Activated CD8-positive, alpha-beta T cell treated with anti-CD3 and anti-CD28 coated beads, Interleukin-2, amount 10 ng/mL, durations not matched to agents 7 days and 5 days (primary cell): ENCODE measurements around the gene KRTAP9-2. TPM values are rescaled to one million over a fixed set of nuclear protein-coding genes. Genes with fewer than 3 reads are reported as not detected.
"Not testable (repeated sequence)": the region's sequence is repeated elsewhere in the genome, so short reads cannot be mapped to it uniquely, and the experiment has no call there.

Experiments used
- ATAC-seq: fragments of 150-1000 bp; cut with Tn5 transposase; one replicate; pipeline ENCODE4 v1.10.0; 2021; ENCODE audit warnings: moderate library complexity
- CTCF ChIA-PET: fragments of 350-600 bp; sonication (Branson Sonifier 250); formaldehyde crosslinking; loops from one replicate; lab custom pipeline; 2021; ENCODE audit warnings: antibody characterized with exemption; lab: Charles Lee
- POLR2A ChIA-PET: fragments of 350-600 bp; sonication (Branson Sonifier 250); formaldehyde crosslinking; loops from one replicate; lab custom pipeline; 2021; ENCODE audit warnings: antibody characterized with exemption; lab: Charles Lee
- DNase-seq: peaks from one replicate; pipeline ENCODE4 v3.0.0-alpha.2; 2020
- H3K27ac Mint-ChIP-seq: one replicate; pipeline ENCODE4 v1.8.0; 2021; ENCODE audit warnings: mild to moderate bottlenecking, mixed read lengths
- H3K27me3 Mint-ChIP-seq: one replicate; pipeline ENCODE4 v1.8.0; 2021; ENCODE audit warnings: low read depth, mixed read lengths
- H3K36me3 Mint-ChIP-seq: one replicate; pipeline ENCODE4 v1.8.0; 2021; ENCODE audit warnings: low read depth, mixed read lengths
- H3K4me1 Mint-ChIP-seq: one replicate; pipeline ENCODE4 v1.8.0; 2021; ENCODE audit warnings: low read depth, mixed read lengths
- H3K4me3 Mint-ChIP-seq: one replicate; pipeline ENCODE4 v1.8.0; 2021; ENCODE audit warnings: mild to moderate bottlenecking, mixed read lengths
- H3K9me3 Mint-ChIP-seq: one replicate; pipeline ENCODE4 v1.8.0; 2022; ENCODE audit warnings: mixed read lengths; ENCODE audit not compliant: insufficient read depth
- total RNA-seq, 2 experiments: library from RNA; stranded (reverse); gene quantifications; one replicate each; pipeline ENCODE4 v1.2.3, GENCODE V29; 2021

Gene KRTAP9-2
- total RNA-seq, 2 experiments from 2014 or later = not detected

DNA sequence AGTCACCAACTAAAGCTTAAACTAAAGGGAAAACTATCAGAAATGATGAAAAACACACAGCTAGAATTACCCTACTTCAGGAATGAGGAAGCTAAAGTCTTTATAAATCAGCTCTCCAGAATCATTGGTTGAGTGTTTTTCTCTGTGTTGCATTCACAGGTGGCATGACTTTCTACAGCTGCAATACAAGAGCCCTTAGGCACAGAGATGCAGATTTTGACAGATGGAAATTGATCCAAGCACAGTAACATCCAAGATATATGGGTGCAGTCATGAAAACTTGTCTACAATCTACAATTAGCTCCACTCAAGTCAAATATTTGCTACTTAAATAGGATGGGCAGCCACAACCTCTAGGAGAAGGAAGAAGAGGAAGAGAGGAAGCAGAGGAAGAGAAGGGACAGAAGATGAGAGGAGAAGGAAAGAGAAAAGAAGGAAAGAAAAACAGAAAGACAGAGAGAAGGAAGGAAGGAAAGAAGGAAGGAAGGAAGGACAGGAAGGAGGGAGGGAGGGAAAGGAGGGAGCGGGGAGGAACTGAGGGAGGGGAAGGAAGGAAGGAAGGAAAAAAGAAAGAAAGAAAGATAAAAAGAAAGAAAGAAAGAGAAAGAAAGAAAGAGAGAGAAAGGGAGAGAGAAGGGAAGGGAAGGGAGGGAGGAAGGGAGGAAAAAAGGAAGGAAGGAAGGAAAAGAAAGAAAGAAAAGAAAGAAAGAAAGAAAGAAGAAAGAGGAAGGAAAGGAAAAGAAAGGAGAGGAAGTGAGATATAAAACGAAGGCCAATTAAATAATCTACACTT, 20.7 kb downstream of the KRTAP9-2 start:
- CTCF ChIA-PET, H3K27ac Mint-ChIP-seq, POLR2A ChIA-PET, H3K9me3 Mint-ChIP-seq, H3K36me3 Mint-ChIP-seq, H3K4me1 Mint-ChIP-seq, DNase-seq, H3K4me3 Mint-ChIP-seq, ATAC-seq: not testable (repeated sequence)
- H3K27me3 Mint-ChIP-seq = peaks cover 13% of the 10 kb centered on the region

DNA sequence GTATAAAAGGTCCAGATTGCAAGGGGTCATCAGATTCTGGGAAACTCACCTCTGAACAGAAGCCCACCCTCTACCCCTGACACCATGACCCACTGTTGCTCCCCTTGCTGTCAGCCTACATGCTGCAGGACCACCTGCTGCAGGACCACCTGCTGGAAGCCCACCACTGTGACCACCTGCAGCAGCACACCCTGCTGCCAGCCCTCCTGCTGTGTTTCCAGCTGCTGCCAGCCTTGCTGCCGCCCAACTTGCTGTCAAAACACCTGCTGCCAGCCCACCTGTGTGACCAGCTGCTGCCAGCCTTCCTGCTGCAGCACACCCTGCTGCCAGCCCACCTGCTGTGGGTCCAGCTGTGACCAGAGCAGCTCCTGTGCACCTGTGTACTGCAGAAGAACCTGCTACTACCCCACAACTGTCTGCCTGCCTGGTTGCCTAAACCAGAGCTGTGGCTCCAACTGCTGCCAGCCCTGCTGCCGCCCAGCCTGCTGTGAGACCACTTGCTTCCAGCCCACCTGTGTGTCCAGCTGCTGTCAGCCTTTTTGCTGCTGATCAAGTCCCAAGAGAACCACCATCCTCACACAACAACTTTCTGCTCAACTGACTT, 23.3 kb downstream of the KRTAP9-2 start, which contains the start of gene KRTAP9-4:
Gene KRTAP9-4, plus strand, starts transcription at position 51 of the 604 bp plus-strand sequence. Its CDS starts 34 bp downstream, at position 85.
- peaks cover 14% of the 10 kb centered on the region for H3K27me3 Mint-ChIP-seq
- H3K9me3 Mint-ChIP-seq, DNase-seq, H3K27ac Mint-ChIP-seq, POLR2A ChIA-PET, H3K4me1 Mint-ChIP-seq, H3K4me3 Mint-ChIP-seq, ATAC-seq, H3K36me3 Mint-ChIP-seq: not testable (repeated sequence)
- CTCF ChIA-PET = interaction anchor here (1.5 kb wide), 1 partner anchor 446 kb away, joined by 3 read pairs; no protein-coding TSS in a partner anchor

DNA sequence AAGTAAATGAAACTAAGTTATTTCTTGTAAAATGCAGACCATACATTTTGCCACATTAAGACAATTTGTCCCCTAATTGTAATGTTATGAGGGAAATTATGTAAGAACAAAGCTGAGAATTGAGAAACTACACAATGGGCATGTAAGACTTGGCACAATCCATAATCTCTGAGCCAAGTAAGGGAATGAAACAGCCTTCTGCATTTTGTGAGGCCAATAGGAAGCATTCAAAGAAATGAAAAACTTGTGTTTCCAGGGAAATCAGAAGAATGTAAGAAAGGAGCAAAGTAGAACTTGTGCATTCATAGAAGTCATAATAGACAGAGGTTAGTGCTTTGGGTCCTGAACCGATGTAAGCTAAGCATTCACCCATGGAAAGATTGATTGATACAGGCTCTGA, 24.8 kb downstream of the KRTAP9-2 start:
- no peaks in the 10 kb centered on the region for H3K9me3 Mint-ChIP-seq
- no peak overlapping the region for H3K27ac Mint-ChIP-seq
- POLR2A ChIA-PET = no interaction called here
- H3K4me1 Mint-ChIP-seq = no peaks in the 10 kb centered on the region
- DNase-seq = no peak
- ATAC-seq = no peak
- CTCF ChIA-PET = interaction anchor here (1.4 to 1.5 kb wide), 2 partner anchors 71 to 448 kb away, joined by 3 read pairs; no protein-coding TSS in a partner anchor
- H3K4me3 Mint-ChIP-seq = no peak overlapping the region
- H3K36me3 Mint-ChIP-seq = no peaks in the 10 kb centered on the region
- peaks cover 14% of the 10 kb centered on the region for H3K27me3 Mint-ChIP-seq

DNA sequence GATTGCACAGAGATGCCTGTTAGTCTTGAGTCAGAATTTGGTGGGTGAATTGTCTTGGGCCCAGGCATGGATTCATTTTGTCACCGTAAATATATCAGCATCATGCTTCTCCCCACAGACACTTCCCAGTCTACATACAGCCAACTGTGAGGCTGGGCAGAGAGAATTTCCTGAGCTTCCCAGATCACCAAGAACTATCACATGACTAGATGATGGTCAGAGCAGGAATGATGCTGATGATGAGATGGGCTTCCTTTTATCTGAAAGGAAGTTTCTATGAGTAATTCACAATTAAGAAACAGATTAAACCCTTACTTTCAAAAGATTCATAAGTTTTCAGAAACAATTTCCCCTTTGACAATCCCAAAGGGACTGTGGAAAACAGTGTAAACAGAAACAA, 28.4 kb downstream of the KRTAP9-2 start:
- Mint-ChIP-seq H3K36me3 (no peaks in the 10 kb centered on the region), H3K27me3 (peaks cover 30% of the 10 kb centered on the region), H3K4me1 (no peaks in the 10 kb centered on the region), H3K27ac (no peak overlapping the region), H3K9me3 (no peaks in the 10 kb centered on the region), H3K4me3 (no peak overlapping the region)
- ATAC-seq (no peak), DNase-seq (no peak)
- ChIA-PET POLR2A (no interaction called here), CTCF (no interaction called here)

DNA sequence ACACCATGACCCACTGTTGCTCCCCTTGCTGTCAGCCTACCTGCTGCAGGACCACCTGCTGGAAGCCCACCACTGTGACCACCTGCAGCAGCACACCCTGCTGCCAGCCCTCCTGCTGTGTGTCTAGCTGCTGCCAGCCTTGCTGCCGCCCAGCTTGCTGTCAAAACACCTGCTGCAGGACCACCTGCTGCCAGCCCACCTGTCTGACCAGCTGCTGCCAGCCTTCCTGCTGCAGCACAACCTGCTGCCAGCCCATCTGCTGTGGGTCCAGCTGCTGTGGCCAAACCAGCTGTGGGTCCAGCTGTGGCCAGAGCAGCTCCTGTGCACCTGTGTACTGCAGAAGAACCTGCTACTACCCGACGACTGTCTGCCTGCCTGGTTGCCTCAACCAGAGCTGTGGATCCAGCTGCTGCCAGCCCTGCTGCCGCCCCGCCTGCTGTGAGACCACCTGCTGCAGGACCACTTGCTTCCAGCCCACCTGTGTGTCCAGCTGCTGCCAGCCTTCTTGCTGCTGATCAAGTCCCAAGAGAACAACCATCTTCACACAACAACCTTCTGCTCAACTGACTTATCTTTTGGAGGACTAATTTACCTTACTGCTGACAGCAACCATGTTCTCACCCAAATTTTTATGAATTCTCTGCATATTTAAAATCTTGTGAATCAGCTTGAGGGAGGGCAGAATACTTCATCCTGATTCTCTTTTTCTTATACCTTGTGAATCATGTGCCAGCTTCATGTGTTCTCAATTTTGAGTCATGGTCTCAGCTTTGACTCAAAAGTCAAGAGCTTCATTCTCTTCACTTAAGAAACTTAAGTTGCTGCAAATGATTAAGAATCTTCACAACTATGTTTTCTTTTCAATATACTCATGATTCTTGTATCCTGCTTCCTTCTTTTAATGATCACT, 29.2 kb downstream of the KRTAP9-2 start, which contains the start of gene KRTAP9-9:
Gene KRTAP9-9, plus strand, starts transcription at position 4 of the 910 bp plus-strand sequence.
- peaks cover 27% of the 10 kb centered on the region for H3K27me3 Mint-ChIP-seq
- H3K27ac Mint-ChIP-seq, POLR2A ChIA-PET, ATAC-seq, DNase-seq, H3K4me1 Mint-ChIP-seq, CTCF ChIA-PET, H3K36me3 Mint-ChIP-seq, H3K4me3 Mint-ChIP-seq, H3K9me3 Mint-ChIP-seq: not testable (repeated sequence)

DNA sequence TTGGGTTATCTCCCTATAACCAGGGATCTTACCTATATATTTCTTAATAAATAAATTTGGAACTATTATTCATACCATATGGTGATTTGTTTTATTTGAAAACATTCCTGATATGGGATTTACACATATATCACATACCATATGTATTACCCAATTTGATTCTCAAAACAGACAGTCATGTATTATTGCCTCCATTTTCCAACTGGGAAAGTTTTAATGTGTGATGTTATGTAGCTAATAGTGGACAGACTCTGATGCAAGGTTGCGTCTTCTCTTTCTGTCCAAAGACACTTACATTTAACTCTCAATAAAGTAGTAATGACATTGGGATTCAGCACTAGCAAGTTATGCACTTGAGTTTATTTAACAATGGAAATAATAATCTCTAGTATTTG, 29.8 kb downstream of the KRTAP9-2 start:
- no peak overlapping the region for H3K4me3 Mint-ChIP-seq
- no peaks in the 10 kb centered on the region for H3K9me3 Mint-ChIP-seq
- ATAC-seq = no peak
- no peaks in the 10 kb centered on the region for H3K36me3 Mint-ChIP-seq
- DNase-seq = no peak
- no peak overlapping the region for H3K27ac Mint-ChIP-seq
- H3K4me1 Mint-ChIP-seq = no peaks in the 10 kb centered on the region
- peaks cover 32% of the 10 kb centered on the region for H3K27me3 Mint-ChIP-seq
- ChIA-PET POLR2A (no interaction called here), CTCF (no interaction called here)

DNA sequence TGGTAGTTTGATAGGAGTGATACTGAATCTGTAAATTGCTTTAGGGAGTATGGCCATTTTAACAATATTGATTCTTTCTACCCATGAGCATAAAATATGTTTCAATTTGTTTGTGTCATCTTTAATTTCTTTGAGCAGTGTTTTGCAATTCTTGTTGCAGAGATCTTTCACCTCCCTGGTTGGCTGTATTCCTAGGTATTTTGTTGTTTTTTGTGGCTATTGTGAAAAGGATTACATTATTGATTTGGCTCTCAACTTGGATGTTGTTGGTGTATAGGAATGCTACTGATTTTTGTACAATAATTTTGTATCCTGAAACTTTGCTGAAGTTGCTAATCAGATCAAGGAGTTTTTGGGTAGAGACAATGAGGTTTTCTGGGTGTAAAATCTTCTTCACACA, 32.0 kb downstream of the KRTAP9-2 start:
- Mint-ChIP-seq H3K4me1 (no peaks in the 10 kb centered on the region), H3K36me3 (no peaks in the 10 kb centered on the region), H3K27ac (no peak overlapping the region), H3K27me3 (peaks cover 32% of the 10 kb centered on the region), H3K4me3 (no peak overlapping the region), H3K9me3 (no peaks in the 10 kb centered on the region)
- CTCF ChIA-PET = no interaction called here
- POLR2A ChIA-PET = no interaction called here
- no peak for ATAC-seq
- DNase-seq = no peak

DNA sequence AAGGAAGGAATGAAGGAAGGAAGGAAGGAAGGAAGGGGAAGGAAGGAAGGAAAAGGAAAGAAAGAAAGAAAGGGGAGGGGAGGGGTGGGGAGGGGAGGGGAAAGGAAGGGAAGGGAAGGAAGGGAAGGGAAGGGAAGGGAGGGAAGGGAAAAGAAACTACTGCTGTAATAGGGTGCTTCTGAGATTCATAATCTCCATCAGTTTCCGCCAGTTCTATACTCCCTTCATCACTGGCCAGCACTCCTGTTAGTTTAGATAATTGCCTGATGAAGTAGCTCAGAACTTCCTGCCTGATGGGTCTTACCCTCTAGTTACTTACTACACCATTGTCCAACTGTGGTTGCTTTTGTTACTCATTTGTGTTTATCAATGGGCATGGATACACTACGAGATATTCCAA, 36.8 kb downstream of the KRTAP9-2 start:
- ATAC-seq = no peak
- DNase-seq = no peak
- Mint-ChIP-seq H3K9me3 (no peaks in the 10 kb centered on the region), H3K36me3 (no peaks in the 10 kb centered on the region), H3K27me3 (peaks cover 24% of the 10 kb centered on the region), H3K4me1 (no peaks in the 10 kb centered on the region), H3K27ac (no peak overlapping the region), H3K4me3 (no peak overlapping the region)
- CTCF ChIA-PET = interaction anchor here (1.3 kb wide), 1 partner anchor 13 kb away, joined by 4 read pairs; no protein-coding TSS in a partner anchor
- POLR2A ChIA-PET = no interaction called here

DNA sequence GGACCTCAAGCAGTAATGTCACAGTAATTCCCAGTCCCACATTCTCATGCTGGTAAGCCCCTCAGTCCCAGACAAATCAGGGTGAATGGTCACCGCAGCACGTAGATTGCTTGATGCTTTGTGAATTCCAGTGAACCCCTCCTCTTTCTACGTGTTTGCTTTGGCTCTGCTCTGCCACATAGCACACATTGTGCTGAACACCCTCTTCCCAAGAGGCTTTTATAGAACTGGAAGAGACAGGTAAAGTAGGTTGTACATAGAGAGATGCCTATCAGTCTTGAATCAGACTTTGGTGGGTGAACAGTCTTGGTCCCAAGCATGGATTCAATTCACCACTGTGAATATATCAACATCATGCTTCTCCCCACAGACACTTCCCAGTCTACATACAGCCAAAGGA, 38.2 kb downstream of the KRTAP9-2 start:
- Mint-ChIP-seq H3K4me3 (no peak overlapping the region), H3K27me3 (peaks cover 18% of the 10 kb centered on the region), H3K27ac (no peak overlapping the region), H3K9me3 (no peaks in the 10 kb centered on the region), H3K4me1 (no peaks in the 10 kb centered on the region), H3K36me3 (no peaks in the 10 kb centered on the region)
- CTCF ChIA-PET = no interaction called here
- POLR2A ChIA-PET = no interaction called here
- DNase-seq (no peak), ATAC-seq (no peak)

DNA sequence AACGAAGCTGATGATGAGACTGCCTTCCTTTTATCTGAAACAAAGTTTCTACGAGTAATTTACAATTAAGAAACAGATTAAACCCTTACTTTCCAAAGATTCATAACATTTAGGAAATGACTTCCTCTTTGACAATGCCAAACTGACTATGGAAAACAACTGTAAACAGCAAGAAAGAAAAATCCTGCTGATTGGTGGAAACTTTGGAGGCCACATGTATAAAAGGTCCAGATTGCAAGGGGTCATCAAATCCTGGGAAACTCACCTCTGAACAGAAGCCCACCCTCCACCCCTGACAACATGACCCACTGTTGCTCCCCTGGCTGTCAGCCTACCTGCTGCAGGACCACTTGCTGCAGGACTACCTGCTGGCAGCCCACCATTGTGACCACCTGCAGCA, 38.6 kb downstream of the KRTAP9-2 start, which contains the start of gene KRTAP9-6:
Gene KRTAP9-6, plus strand, starts transcription at position 301 of the 400 bp plus-strand sequence. Its CDS starts 0 bp downstream, at position 301.
- Mint-ChIP-seq H3K4me1 (no peaks in the 10 kb centered on the region), H3K9me3 (no peaks in the 10 kb centered on the region), H3K27ac (no peak within 1 kb of the TSS), H3K36me3 (no peaks in the 10 kb centered on the region), H3K27me3 (peaks cover 18% of the 10 kb centered on the region), H3K4me3 (no peak within 1 kb of the TSS)
- DNase-seq (no peak), ATAC-seq (no peak)
- ChIA-PET CTCF (no interaction called here), POLR2A (no interaction called here)

DNA sequence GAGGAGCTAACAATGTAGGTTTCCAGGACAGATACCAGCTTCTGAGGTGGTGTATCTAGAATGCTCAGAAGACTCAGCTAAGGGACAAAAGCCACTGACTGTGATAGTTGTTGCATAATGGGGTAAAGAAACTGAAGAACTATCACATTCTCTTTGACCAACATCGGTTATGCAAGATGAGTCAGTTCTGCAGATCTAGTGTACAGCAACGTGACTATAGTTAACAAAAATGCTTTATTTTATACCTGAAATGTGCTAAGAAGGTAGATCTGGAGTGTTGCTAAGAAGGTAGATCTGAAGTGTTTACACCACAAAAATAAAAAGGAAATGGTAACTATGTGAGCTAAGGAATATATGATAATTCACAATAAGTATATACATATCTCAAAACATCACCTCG, 41.3 kb downstream of the KRTAP9-2 start:
- no peak for DNase-seq
- POLR2A ChIA-PET = no interaction called here
- Mint-ChIP-seq H3K4me3 (no peak overlapping the region), H3K27me3 (peaks cover 3% of the 10 kb centered on the region), H3K27ac (no peak overlapping the region), H3K9me3 (no peaks in the 10 kb centered on the region), H3K4me1 (no peaks in the 10 kb centered on the region), H3K36me3 (no peaks in the 10 kb centered on the region)
- CTCF ChIA-PET = no interaction called here
- ATAC-seq = no peak
